H1 (cell line): Measurements from ENCODE around the gene PIGT. TPM values are rescaled to one million over a fixed set of nuclear protein-coding genes. Genes with fewer than 3 reads are reported as not detected.

ENCODE experiments used
- CBX5 ChIP-seq: fragments of 300-800, 300-1000 bp; sonication (generic); IDR thresholded peaks from 2 replicates; pipeline ENCODE4 v1.7.1; 2016; ENCODE audit warnings: antibody characterized with exemption, low read length, low read depth
- CBX8 ChIP-seq: fragments of 300-800, 300-1000 bp; sonication (generic); IDR thresholded peaks from 2 replicates; pipeline ENCODE4 v1.7.1; 2016; ENCODE audit warnings: low read depth, low read length, borderline replicate concordance
- EGR1 ChIP-seq: IDR thresholded peaks from 2 replicates; pipeline ENCODE4 v1.6.1; 2011; ENCODE audit warnings: low read depth, low read length, borderline replicate concordance
- GABPA ChIP-seq: IDR thresholded peaks from 2 replicates; pipeline ENCODE4 v1.6.1; 2011; ENCODE audit warnings: mild to moderate bottlenecking, low read length, moderate library complexity, borderline replicate concordance; ENCODE audit not compliant: insufficient read depth
- HDAC6 ChIP-seq: IDR thresholded peaks from one replicate; pipeline ENCODE4 v1.7.1; 2012; ENCODE audit warnings: low read depth, mild to moderate bottlenecking, inconsistent platforms, low read length, moderate library complexity
- SP2 ChIP-seq: IDR thresholded peaks from 2 replicates; pipeline ENCODE4 v1.6.1; 2012; ENCODE audit warnings: mild to moderate bottlenecking, low read length, inconsistent platforms
- ZNF274 ChIP-seq: IDR thresholded peaks from 2 replicates; pipeline ENCODE4 v1.7.0; 2012; ENCODE audit warnings: low read length, borderline replicate concordance; ENCODE audit errors: extremely low read depth
- polyA plus RNA-seq, 7 experiments: library from polyadenylated mRNA; depleted of rRNA in 3 of 7; stranded (reverse) in 5 of 7; unstranded in 2 of 7; fragments of >200 nt in 5 of 7; fragments of 200-250 nt in 2 of 7; gene quantifications; 1 replicate in 5 of 7; 2 replicates in 1 of 7; 4 replicates in 1 of 7; pipeline versions ENCODE4 v1.2.1 to v1.2.3, GENCODE V29; 2011 to 2013; ENCODE audit warnings: missing spikeins in 2 of 7, mixed read lengths in 2 of 7
- total RNA-seq: library from RNA; stranded (reverse); fragmentation: NEBNext Ultra II Directional; extraction: Animal tissue kit (Norgen Biotek cat#: 25700); gene quantifications from 2 replicates; pipeline ENCODE4 v1.2.1, GENCODE V29; 2021

PIGT gene
- total and polyA plus RNA-seq, 2 of the 8 experiments (the other 6 are each of a cell fraction or from before 2014, with no cell fraction given): 66.0 to 89.7 TPM

- TF ChIP-seq EGR1 (no peak), GABPA (no peak), HDAC6 (no peak), CBX5 (no peak), SP2 (no peak), ZNF274 (no peak), CBX8 (no peak)
Observed at GRCh38 chr20:45433976-45434375, 18.0 kb downstream of the PIGT start (continued).
